Activated T-cell treated with anti-CD3 and anti-CD28 coated beads for 1 hour (primary cell): ENCODE results near the gene EIF4E1B.

Experiments
- DNase-seq: peaks from one replicate; pipeline ENCODE4 v3.0.0-alpha.2; 2020; ENCODE audit warnings: low read depth

EIF4E1B gene

GRCh38 chr5:176664479-176664878 is 34.0 kb downstream of the EIF4E1B start:
- no peak for DNase-seq

GRCh38 chr5:176664886-176665285 is 34.4 kb downstream of the EIF4E1B start:
- DNase-seq = no peak

GRCh38 chr5:176665517-176665916 is 35.0 kb downstream of the EIF4E1B start:
- no peak for DNase-seq

GRCh38 chr5:176667637-176668036 is 37.2 kb downstream of the EIF4E1B start:
- no peak for DNase-seq

- no peak for DNase-seq
Measured at GRCh38 chr5:176670449-176670848, 40.0 kb downstream of the EIF4E1B start.

GRCh38 chr5:176671399-176671798 is 40.9 kb downstream of the EIF4E1B start:
- DNase-seq = no peak

GRCh38 chr5:176671890-176672747 is 41.6 kb downstream of the EIF4E1B start:
- no peak for DNase-seq

- DNase-seq = no peak
Measured at GRCh38 chr5:176673651-176674583, 43.4 kb downstream of the EIF4E1B start.

- no peak for DNase-seq
Measured at GRCh38 chr5:176674799-176675198, 44.3 kb downstream of the EIF4E1B start.

GRCh38 chr5:176675676-176676360 is 45.3 kb downstream of the EIF4E1B start:
- DNase-seq = no peak

- no peak for DNase-seq
Measured at GRCh38 chr5:176676361-176676824, 45.9 kb downstream of the EIF4E1B start.

- no peak for DNase-seq
Measured at GRCh38 chr5:176677209-176677939, 46.9 kb downstream of the EIF4E1B start.

- no peak for DNase-seq
Measured at GRCh38 chr5:176678584-176678983, 48.1 kb downstream of the EIF4E1B start.

GRCh38 chr5:176679365-176680225 is 49.1 kb downstream of the EIF4E1B start:
- no peak for DNase-seq

GRCh38 chr5:176680226-176680563 is 49.7 kb downstream of the EIF4E1B start:
- DNase-seq = no peak

GRCh38 chr5:176682016-176682531 is 51.6 kb downstream of the EIF4E1B start:
- DNase-seq = no peak

- no peak for DNase-seq
Measured at GRCh38 chr5:176685010-176685409, 54.5 kb downstream of the EIF4E1B start.

GRCh38 chr5:176687247-176687646 is 56.8 kb downstream of the EIF4E1B start:
- no peak for DNase-seq

- no peak for DNase-seq
Measured at GRCh38 chr5:176687881-176688280, 57.4 kb downstream of the EIF4E1B start.

- DNase-seq = no peak
Measured at GRCh38 chr5:176690911-176691310, 60.4 kb downstream of the EIF4E1B start.
